ENCODE results near the gene HABP4. TPM values are rescaled to one million over a fixed set of nuclear protein-coding genes. Genes with fewer than 3 reads are reported as not detected.
A peak's percentile ranks its signal among the peaks of the same experiment; 100 is the strongest.

Gene HABP4
- total RNA-seq, 1 donor from 2014 or later, result 8.9 TPM

DNA sequence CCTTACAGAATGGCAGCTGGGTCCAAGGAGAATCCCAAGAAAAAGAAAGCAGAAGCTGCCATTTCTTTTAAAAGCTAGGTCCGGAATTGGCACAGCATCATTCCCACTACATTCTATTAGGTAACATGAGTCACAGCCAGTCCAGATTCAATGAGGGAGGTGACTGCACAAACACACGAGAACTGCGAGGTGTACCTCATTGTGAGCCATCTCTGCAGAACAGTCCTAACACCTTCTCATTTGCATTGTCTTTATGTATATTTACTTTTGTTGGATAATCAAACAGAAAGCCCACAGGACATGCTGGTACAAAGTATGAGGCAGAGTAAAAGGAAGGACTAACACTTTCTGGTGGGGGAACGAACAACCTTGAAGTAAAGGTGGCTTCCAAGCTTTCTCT lies 14.6 kb upstream of the HABP4 start:
- DNase-seq (ENCODE audit: low read depth, low spot score), result no peak

GRCh38 chr9:96436063-96436455 lies 13.9 kb upstream of the HABP4 start:
- no peak for DNase-seq (ENCODE audit: low read depth, low spot score)

- DNase-seq (ENCODE audit: low read depth, low spot score), result no peak
Measured at GRCh38 chr9:96436456-96437126, 13.4 kb upstream of the HABP4 start.

GRCh38 chr9:96437454-96437853 lies 12.5 kb upstream of the HABP4 start:
- no peak for DNase-seq (ENCODE audit: low read depth, low spot score)

GRCh38 chr9:96440671-96441199 lies 9.2 kb upstream of the HABP4 start:
- DNase-seq (ENCODE audit: low read depth, low spot score), result no peak

DNA sequence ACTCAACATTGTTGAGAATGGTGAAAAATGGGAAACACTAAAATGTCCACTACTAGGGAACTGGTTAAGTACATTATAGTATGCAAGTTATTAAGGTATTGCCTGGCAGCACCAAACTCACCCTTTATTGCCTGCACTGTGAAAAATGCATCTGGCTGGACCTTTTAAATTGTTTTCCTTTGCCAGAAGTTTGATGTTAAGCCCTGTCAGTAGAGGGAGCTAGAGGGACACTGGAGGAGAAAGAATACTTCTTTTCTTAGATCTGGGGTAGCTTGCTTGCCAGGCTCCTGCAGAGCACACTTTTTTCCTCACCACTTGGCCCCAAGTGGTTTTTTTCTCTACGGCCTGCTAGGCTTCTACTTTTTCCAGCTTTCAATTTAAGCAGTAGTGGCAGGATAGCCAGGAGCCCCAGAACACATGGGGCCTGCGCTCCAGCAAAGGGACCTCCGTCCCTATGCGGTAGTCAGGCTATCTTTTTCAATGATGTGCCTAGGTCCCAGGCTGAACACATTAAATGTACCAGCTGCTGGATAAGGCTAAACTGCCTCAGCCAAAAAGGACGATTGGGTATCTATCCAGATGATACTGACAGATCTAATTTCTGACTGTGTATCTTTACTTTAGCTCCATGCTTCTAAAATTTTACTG lies 8.0 kb upstream of the HABP4 start:
- no peak for DNase-seq (ENCODE audit: low read depth, low spot score)

DNA sequence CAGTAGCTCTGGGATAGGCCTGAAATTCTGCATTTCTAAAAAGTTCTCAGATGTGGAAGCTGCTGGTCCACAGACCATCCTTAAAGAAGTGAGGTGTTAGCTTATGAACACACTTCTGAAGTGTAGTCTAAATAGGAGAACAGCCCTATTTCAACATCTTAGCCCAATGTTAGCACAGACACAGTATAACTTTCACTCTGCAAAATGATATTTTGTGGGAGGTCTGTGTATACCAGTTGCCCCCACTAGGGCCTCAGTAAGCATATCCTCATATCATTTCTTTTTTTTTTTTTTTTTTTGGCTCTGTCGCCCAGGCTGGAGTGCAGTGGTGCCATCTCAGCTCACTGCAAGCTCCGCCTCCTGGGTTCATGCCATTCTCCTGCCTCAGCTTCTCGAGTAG lies 7.5 kb upstream of the HABP4 start:
- no peak for DNase-seq (ENCODE audit: low read depth, low spot score)

GRCh38 chr9:96447406-96447805 lies 2.6 kb upstream of the HABP4 start:
- no peak for DNase-seq (ENCODE audit: low read depth, low spot score)

DNA sequence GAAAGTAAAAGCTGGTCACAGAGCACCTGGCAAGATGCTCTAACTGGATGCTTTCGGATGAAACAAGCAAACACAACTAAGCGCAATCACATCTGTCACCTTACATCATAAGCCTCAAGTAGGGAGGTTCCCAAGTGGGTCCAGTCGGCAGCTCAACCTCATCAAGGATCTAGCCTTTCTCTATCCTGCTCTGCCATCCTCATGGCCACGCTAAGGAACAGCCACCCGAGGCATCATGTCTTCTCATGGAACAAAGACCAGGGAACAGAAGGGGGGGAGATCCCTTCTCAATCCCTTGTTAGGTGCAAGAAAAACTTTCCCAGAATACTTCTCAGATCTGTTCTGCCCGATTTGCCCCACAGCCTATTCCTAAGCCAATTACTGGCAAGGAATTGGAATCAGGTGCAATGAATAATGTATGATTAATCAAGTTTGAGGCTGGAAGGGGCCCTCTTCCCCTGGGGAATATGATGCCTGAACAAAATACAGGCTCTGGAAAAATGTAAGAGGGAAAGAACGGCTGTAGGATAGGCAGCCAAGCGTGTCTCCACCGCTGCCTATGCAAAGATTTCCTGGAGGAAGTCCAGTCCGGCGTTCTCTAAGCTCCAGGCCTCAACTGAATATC lies 1.3 kb upstream of the HABP4 start:
- DNase-seq (ENCODE audit: low read depth, low spot score), result no peak

DNA sequence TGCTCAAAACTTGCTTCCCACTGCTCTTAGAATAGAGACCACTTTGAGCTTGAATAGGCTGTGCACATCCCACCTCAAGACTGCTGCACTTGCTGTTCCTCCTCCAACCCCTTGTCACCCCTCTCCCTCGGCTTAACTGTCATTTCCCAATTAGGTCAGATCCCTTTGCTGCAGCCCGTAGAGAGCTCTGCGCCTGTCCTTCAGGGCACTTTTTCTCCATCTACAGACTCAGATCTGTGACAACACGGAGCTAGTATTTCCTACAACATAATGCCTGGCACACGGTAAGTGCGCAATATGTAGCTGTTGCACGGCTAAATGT lies 485 bp upstream of the HABP4 start:
- no peak for DNase-seq (ENCODE audit: low read depth, low spot score)

GRCh38 chr9:96450613-96451528 lies 902 bp downstream of the HABP4 start:
- no peak for DNase-seq (ENCODE audit: low read depth, low spot score)

DNA sequence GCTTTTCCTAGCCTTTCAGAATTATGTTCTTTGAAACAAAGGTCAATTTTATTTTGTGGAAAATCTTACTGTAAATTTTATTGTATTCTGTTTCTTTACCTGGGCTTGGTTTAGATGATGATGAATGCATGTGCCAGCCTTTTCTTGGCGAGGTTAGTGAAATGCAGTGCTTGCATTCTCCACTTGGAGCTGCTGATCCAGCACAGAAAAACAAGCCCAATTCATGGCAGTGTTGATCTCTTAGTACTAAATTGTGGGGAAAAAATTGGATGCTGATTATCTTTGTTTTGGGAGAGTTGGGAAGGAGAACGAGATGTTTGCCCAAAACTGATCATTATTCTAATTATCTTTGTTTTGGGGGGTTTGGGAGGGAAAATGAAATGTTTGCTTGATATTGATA lies 3.7 kb downstream of the HABP4 start:
- DNase-seq (ENCODE audit: low read depth, low spot score), result no peak

- DNase-seq (ENCODE audit: low read depth, low spot score), result peak; percentile 37
Measured at GRCh38 chr9:96457266-96457665, 7.3 kb downstream of the HABP4 start.

- DNase-seq (ENCODE audit: low read depth, low spot score), result no peak
Measured at GRCh38 chr9:96458226-96458625, 8.3 kb downstream of the HABP4 start.

DNA sequence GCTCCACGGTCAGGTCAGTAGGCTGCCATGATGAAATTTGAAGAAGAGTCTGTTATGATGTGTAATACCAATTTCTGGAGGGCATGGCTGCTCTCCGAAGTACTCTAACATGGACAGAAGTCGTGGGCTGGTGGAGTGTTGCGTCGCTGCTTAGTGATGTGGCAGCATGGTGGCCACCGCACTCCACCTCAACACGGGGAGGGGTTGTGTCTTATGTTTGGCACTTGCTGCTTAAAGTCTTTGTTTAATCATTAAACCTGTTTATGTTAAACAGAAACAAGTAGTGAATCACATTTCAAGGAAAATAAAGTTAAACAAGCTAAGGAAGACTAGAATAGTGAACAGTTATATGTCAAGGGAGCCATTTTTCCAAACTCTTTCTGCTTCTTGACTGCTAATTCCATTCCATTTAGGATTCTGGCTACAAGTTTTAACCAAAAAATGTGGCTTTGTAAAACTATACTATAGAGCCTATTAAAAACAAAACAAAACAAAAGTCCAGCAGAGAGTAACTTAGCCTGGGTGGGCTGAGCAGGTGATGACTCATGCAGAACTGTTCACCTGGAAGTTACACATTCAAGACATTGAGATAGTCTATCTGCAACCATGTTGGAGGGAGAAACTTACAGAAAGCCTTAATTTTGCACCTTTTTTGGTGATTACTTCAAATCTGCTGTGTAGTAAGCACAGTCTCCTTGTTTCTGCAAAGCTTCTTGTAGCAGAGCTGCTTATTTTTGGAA lies 9.5 kb downstream of the HABP4 start:
- DNase-seq (ENCODE audit: low read depth, low spot score), result no peak

- no peak for DNase-seq (ENCODE audit: low read depth, low spot score)
Measured at GRCh38 chr9:96460470-96460869, 10.5 kb downstream of the HABP4 start.

GRCh38 chr9:96460882-96461281 lies 10.9 kb downstream of the HABP4 start:
- DNase-seq (ENCODE audit: low read depth, low spot score), result no peak

DNA sequence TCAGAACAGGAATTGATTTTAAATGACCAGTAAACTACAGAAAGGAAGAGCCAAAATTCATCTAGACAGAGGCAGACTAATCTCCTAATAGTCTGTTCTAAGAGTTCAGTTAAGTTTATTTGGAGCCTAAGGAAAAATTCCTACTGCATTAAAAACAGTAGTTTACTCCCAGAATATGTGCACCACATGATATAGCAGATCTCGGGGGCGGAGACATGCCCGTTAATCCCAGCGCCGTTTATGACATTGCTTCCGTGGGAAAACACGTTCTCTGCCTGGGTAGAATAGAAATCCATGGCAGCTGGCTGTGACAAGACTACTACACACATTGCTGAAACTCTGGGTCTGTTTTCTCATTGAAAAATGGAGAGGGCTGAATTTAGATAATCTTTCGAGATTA lies 11.4 kb downstream of the HABP4 start:
- DNase-seq (ENCODE audit: low read depth, low spot score), result no peak

DNA sequence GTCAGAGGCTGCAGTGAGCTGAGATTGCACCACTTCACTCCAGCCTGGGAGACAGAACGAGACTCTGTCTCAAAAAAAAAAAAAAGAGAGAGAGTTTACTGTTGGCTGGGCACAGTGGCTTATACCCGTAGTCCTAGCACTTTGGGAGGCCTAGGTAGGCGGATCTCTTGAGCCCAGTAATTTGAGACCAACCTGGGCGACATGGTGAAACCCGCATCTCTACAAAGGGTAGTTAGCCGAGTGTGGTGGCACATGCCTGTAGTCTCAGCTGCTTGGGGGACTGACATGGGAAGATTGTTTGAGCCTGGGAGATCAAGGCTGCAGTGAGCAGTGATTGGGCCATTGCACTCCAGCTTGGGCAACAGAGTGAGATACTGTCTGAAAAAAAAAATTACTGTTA lies 12.6 kb downstream of the HABP4 start:
- DNase-seq (ENCODE audit: low read depth, low spot score), result no peak

DNA sequence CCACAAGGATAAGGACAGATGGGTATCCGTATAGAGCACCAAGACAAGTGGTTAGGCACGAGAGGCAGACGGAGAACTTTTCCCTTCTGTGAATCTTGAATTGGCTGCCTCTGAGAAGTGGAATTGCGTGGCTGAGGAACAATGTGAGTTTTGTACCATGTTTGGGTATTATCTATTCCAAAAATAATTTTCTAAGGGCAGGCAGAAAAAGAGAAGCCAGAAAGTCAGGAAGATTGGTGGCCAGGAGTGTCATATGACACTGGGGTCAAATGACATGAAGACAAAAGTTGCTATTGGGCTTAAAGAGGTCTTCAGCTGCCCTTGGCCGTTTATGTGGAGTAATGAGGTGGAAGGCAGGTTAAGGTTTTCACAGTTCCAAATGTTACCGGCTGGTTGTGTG lies 14.5 kb downstream of the HABP4 start:
- DNase-seq (ENCODE audit: low read depth, low spot score), result no peak

GRCh38 chr9:96467784-96468183 lies 17.8 kb downstream of the HABP4 start:
- no peak for DNase-seq (ENCODE audit: low read depth, low spot score)
